Adipocyte (in vitro differentiated cells): Measurements from ENCODE around the gene ALOX5.
A peak's percentile ranks its signal among the peaks of the same experiment; 100 is the strongest.
"Not testable (repeated sequence)": the region's sequence is repeated elsewhere in the genome, so short reads cannot be mapped to it uniquely, and the experiment has no call there.

Source experiments
- DNase-seq: peaks from one replicate; pipeline ENCODE4 v3.0.0-alpha.2; 2015; ENCODE audit warnings: low read depth
- H3K27me3 ChIP-seq: replicated peaks from 2 replicates; pipeline ENCODE4 v1.7.0; 2013; ENCODE audit warnings: mild to moderate bottlenecking, low read length, moderate library complexity; ENCODE audit not compliant: control insufficient read depth, insufficient read depth
- H3K36me3 ChIP-seq: 2 replicates; pipeline ENCODE4 v1.7.0; 2013; ENCODE audit warnings: low read length, mild to moderate bottlenecking, moderate library complexity; ENCODE audit not compliant: control insufficient read depth, insufficient read depth, severe bottlenecking
- H3K4me1 ChIP-seq: 2 replicates; pipeline ENCODE4 v1.7.0; 2013; ENCODE audit warnings: mild to moderate bottlenecking, low read length, moderate library complexity; ENCODE audit not compliant: control insufficient read depth, insufficient read depth
- H3K4me3 ChIP-seq: 2 replicates; pipeline ENCODE4 v1.7.0; 2013; ENCODE audit warnings: mild to moderate bottlenecking, low read length, moderate library complexity
- H3K9ac ChIP-seq: 2 replicates; pipeline ENCODE4 v1.7.0; 2013; ENCODE audit warnings: mild to moderate bottlenecking, low read length, moderate library complexity
- H3K9me3 ChIP-seq: 2 replicates; pipeline ENCODE4 v1.7.0; 2013; ENCODE audit warnings: mild to moderate bottlenecking, low read length, moderate library complexity; ENCODE audit not compliant: control insufficient read depth

ALOX5 gene

GRCh38 chr10:45464958-45465567 lies 91.0 kb downstream of the ALOX5 start:
- H3K9ac ChIP-seq, result no peak overlapping the region
- H3K27me3 ChIP-seq, result no peaks in the 10 kb centered on the region
- peaks cover 7% of the 10 kb centered on the region for H3K36me3 ChIP-seq
- no peak overlapping the region for H3K4me3 ChIP-seq
- DNase-seq, result peak; percentile 83
- no peaks in the 10 kb centered on the region for H3K9me3 ChIP-seq
- H3K4me1 ChIP-seq, result no peaks in the 10 kb centered on the region

- no peaks in the 10 kb centered on the region for H3K9me3 ChIP-seq
- DNase-seq, result no peak
- no peaks in the 10 kb centered on the region for H3K27me3 ChIP-seq
- no peaks in the 10 kb centered on the region for H3K36me3 ChIP-seq
- peaks cover 9% of the 10 kb centered on the region for H3K4me1 ChIP-seq
- no peak overlapping the region for H3K9ac ChIP-seq
- no peak overlapping the region for H3K4me3 ChIP-seq
These were observed 92.8 kb downstream of the ALOX5 start for GRCh38 chr10:45466784-45467183.

- Histone ChIP-seq H3K4me3 (no peak overlapping the region), H3K4me1 (peaks cover 11% of the 10 kb centered on the region), H3K36me3 (no peaks in the 10 kb centered on the region), H3K27me3 (no peaks in the 10 kb centered on the region), H3K9me3 (no peaks in the 10 kb centered on the region), H3K9ac (no peak overlapping the region)
- DNase-seq, result no peak
These were observed 94.1 kb downstream of the ALOX5 start for GRCh38 chr10:45468079-45468478.

- Histone ChIP-seq H3K4me3 (no peak overlapping the region), H3K9ac (no peak overlapping the region)
- DNase-seq, result peak; percentile 18
These were observed 96.3 kb downstream of the ALOX5 start for GRCh38 chr10:45470098-45471012.

GRCh38 chr10:45471059-45471458 lies 97.0 kb downstream of the ALOX5 start:
- Histone ChIP-seq H3K9ac (no peak overlapping the region), H3K36me3 (no peaks in the 10 kb centered on the region), H3K4me1 (peaks cover 11% of the 10 kb centered on the region), H3K27me3 (no peaks in the 10 kb centered on the region), H3K4me3 (no peak overlapping the region), H3K9me3 (no peaks in the 10 kb centered on the region)
- DNase-seq, result no peak

More at GRCh38 chr10:45470098-45471012, 96.3 kb downstream of the ALOX5 start:
- Histone ChIP-seq H3K27me3 (no peaks in the 10 kb centered on the region), H3K9me3 (no peaks in the 10 kb centered on the region), H3K4me1 (peaks cover 11% of the 10 kb centered on the region), H3K36me3 (no peaks in the 10 kb centered on the region)

GRCh38 chr10:45471531-45472310 lies 97.7 kb downstream of the ALOX5 start:
- no peaks in the 10 kb centered on the region for H3K9me3 ChIP-seq
- no peaks in the 10 kb centered on the region for H3K36me3 ChIP-seq
- DNase-seq, result no peak
- H3K4me1 ChIP-seq, result peaks cover 11% of the 10 kb centered on the region
- no peak overlapping the region for H3K9ac ChIP-seq
- H3K27me3 ChIP-seq, result no peaks in the 10 kb centered on the region
- no peak overlapping the region for H3K4me3 ChIP-seq

- no peaks in the 10 kb centered on the region for H3K27me3 ChIP-seq
- no peaks in the 10 kb centered on the region for H3K36me3 ChIP-seq
- H3K4me3 ChIP-seq, result no peak overlapping the region
- peaks cover 7% of the 10 kb centered on the region for H3K9me3 ChIP-seq
- H3K4me1 ChIP-seq, result peaks cover 11% of the 10 kb centered on the region
- H3K9ac ChIP-seq, result no peak overlapping the region
- DNase-seq, result no peak
These were observed 99.1 kb downstream of the ALOX5 start for GRCh38 chr10:45473126-45473525.

- no peak overlapping the region for H3K4me3 ChIP-seq
- peaks cover 7% of the 10 kb centered on the region for H3K9me3 ChIP-seq
- no peak overlapping the region for H3K9ac ChIP-seq
- no peak for DNase-seq
- peaks cover 4% of the 10 kb centered on the region for H3K4me1 ChIP-seq
- H3K36me3 ChIP-seq, result no peaks in the 10 kb centered on the region
- no peaks in the 10 kb centered on the region for H3K27me3 ChIP-seq
These were observed 102.5 kb downstream of the ALOX5 start for GRCh38 chr10:45476559-45476958.

GRCh38 chr10:45480294-45480693 lies 106.3 kb downstream of the ALOX5 start:
- Histone ChIP-seq H3K36me3 (peaks cover 10% of the 10 kb centered on the region), H3K9ac (no peak overlapping the region), H3K4me3 (no peak overlapping the region), H3K27me3 (no peaks in the 10 kb centered on the region), H3K9me3 (peaks cover 7% of the 10 kb centered on the region), H3K4me1 (no peaks in the 10 kb centered on the region)
- DNase-seq, result no peak

GRCh38 chr10:45481100-45481499 lies 107.1 kb downstream of the ALOX5 start:
- H3K27me3 ChIP-seq, H3K4me3 ChIP-seq, H3K9ac ChIP-seq, H3K9me3 ChIP-seq, H3K4me1 ChIP-seq, DNase-seq: not testable (repeated sequence)
- peaks cover 10% of the 10 kb centered on the region for H3K36me3 ChIP-seq

GRCh38 chr10:45483002-45483401 lies 109.0 kb downstream of the ALOX5 start:
- no peak for DNase-seq
- H3K27me3 ChIP-seq, result no peaks in the 10 kb centered on the region
- H3K9me3 ChIP-seq, result no peaks in the 10 kb centered on the region
- H3K36me3 ChIP-seq, result peaks cover 10% of the 10 kb centered on the region
- H3K9ac ChIP-seq, result no peak overlapping the region
- no peak overlapping the region for H3K4me3 ChIP-seq
- no peaks in the 10 kb centered on the region for H3K4me1 ChIP-seq
